GM21360 (cell line): ENCODE data around the gene MN1.

Experiments used
- ATAC-seq: cut with Tn5 transposase; IDR thresholded peaks from one replicate; pipeline ENCODE4 v1.9.1; 2021; ENCODE audit warnings: mild to moderate bottlenecking, moderate library complexity; ENCODE audit not compliant: unreplicated experiment

Gene MN1

DNA sequence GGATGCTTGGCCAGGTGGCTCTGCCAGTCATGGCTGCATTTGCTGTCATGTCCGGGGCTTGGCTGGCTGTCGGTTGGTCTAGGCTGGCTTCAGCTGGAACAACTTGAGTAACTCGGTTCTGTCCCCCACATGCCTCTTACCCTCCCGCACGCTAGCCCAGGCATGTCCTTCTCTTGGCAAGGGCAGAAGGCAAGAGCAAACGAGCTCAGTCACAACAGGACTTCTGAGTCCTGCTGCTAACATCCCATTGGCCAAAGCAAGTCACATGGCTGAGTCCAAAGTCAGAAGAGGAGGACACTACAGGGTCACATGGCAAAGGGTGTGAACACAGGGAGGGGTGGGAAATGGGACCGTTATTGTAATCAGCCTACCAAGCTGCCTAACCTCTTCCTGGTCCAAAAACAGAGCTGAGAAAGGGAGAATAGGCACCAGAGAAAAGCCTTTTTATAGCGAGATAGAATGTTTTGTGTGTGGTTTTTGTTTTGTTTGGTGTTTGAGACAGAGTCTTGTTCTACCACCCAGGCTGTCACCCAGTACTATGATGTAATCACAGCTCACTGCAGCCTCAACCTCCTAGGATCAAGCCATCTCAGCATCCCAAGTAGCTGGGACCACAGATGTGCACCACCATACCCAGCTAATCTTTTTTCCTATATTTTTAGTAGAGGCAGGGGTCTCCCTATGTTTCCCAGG, 81.9 kb downstream of the MN1 start:
- no peak for ATAC-seq

DNA sequence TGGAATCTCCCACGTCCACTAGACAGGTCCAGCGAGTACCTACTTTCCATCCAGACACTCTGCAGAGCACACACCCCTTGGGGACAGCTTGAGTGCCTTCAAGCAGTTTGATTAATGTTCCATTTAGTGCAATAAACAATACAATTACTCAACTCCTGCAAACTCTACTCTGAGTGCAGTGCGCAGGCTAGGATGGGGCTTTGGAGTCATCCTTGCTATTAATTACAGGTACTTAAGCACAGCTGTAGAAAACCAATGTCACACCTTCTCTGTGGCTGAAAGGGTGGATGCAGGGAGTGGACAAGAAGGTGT, 82.6 kb downstream of the MN1 start:
- ATAC-seq, result no peak

DNA sequence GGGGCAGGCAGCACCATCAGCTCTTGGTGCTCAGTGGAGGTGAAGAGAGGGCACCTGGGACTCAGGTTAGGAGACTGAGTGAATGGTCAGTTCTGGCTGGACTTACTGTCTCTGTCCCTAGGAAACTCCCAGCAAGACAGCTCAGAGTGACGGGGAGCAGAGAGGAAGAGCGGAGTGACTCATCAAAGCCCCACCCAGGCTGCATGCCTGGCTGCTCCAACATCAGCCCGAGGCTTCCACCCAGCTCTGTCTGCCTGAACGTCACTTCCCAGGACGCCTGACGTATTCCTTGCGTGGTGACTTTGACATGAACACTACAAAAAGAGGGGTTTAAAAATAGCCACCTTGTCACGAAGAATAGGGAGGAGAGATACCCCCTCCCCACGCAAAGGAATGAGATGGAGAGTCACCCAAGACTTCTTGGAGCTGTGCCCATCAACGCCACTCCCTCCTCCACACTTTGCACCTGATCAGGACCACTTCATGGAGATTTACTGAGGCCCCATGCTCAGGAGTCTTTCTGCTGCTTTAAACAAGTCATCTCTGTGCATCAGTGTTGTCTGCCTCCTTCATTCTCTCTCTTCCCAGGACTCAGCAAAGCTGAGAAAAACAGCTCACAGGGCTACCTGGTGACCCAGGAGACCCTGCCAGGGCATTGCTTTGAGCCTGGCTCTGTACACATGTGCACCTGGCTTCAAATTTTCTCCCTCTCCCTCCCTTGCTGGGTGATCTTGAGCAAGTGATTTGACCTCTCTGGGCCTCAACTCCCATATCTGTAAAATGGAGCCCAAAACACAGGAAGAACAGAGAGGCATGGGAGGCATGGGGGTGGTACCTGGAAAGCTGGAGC, 83.1 kb downstream of the MN1 start:
- no peak for ATAC-seq

DNA sequence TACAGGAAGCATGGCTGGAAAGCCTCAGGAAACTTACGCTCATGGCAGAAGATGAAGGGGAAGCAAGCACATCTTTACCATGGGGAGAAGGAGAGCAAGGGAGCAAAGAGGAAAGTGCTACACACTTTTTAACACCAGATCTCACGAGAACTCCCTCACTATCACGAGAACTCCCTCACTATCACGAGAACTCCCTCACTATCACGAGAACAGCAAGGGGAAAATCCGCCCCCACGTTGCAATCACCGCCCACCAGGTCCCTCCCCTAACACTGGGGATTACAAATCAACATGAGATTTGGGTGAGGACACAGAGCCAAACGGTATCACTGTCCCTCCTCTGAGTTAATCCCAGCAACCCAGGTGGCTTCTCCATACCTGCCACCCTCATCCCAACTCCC, 84.5 kb downstream of the MN1 start:
- no peak for ATAC-seq

DNA sequence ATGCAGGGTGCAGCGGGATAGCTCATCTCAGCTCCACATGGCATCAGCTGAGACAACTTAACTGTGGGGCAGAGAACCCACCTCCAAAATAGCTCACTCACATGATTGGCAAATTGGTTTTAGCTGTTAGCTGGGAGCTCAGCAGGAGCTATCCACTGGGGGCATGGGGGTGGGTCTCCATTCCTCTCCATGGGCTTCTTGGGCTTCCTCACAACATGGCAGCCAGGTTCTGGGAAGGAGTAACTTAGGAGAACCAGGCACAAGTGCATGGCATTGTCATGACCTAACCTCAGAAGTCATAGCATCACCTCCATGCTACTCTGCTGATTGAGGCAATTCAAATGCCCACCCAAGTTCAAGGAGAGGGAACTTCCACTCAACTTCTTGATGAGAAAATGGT, 85.5 kb downstream of the MN1 start:
- no peak for ATAC-seq

DNA sequence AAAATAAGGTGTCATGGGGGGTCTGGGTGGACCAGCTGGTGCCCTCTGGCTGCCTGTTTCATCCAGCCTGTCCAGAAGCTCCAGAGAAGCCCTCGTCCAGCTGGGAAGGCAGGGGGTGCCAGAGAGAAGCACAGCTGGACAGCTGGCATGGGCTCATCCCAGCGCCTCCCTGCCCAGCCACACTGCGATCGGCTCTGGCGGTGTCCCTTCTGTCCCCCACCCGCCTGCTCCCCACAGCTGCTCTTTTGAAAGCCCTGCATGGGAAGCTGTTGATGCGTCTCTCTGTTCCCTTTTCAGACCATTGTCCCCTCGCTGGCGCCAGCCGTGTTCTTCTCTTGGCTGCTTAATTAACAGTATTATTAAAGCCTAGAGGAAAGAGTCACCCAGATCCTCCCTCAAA, 86.5 kb downstream of the MN1 start:
- ATAC-seq, result no peak

DNA sequence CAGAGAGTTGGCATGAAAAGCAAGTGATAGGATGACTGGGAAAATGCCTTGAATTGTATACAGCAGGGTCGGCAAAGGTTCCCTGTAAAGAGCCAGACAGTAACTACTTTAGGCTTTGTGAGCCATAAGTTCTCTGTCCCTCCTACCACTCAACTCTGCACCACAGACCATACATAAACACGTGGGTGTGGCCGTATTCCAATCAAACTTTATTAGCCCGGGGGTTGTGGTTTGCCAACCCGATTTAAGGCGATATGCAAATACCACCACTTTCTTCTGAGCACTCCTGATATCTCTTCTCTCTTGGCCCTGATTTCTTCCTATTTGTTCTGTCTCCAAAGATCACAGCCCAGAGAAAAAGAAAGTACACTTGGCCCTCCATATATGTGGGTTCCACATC, 87.5 kb downstream of the MN1 start:
- no peak for ATAC-seq

DNA sequence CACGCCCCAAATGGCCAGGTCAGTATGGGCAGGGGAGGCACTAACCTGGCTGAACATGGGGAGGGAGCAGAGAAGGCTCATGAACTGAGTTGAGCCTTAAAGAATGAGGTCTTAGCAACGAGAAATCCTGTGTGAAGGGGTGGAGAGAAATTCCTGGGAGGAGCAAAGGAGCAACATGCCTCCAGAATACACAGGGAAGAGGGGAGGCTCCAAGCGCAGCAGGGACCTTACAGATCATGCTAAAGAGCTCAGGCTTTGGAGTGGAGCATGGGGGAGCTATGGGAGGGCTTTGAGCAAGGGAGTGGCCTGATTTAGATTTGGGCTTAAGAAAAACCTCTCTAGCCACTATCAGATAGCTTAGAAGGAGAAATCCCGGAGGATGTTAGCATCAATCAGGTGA, 88.1 kb downstream of the MN1 start:
- ATAC-seq, result no peak

DNA sequence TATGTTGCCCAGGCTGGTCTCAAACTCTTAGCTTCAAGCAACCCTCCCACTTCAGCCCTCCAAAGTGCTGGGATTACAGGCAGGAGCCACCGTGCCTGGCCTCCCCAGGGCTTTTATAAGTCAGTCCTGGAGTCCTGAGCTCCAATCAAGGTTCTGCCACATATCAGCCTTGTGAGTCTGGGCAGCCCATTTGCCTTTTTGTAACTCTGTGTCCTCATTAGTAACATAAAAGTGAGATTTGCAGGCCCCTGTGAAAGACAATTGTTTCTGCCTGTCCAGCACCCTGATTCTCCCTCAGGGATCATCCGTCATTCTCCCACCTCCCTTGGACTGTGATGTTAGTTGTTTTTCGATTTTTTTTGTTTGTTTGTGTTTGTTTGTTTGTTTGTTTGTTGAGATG, 89.8 kb downstream of the MN1 start:
- no peak for ATAC-seq

DNA sequence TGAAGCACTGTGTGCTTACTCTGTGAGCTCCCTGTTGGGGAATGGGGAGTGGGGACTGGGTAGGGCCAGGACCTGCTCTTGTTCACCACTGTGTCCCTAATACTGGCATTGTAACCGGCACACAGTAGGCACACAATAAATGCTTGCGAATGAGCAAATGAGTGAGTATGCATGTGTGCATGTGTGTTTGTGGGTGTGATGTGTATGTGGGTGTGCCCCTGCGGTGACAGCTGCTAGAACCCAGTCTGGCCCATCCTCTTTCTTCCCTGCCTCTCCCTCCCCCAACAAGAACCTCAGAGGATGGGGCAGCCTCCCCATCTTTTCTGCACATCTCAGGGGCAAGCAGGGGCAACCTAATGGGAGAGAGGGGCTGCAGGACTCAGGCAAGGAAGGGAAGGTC, 90.5 kb downstream of the MN1 start:
- ATAC-seq, result no peak

DNA sequence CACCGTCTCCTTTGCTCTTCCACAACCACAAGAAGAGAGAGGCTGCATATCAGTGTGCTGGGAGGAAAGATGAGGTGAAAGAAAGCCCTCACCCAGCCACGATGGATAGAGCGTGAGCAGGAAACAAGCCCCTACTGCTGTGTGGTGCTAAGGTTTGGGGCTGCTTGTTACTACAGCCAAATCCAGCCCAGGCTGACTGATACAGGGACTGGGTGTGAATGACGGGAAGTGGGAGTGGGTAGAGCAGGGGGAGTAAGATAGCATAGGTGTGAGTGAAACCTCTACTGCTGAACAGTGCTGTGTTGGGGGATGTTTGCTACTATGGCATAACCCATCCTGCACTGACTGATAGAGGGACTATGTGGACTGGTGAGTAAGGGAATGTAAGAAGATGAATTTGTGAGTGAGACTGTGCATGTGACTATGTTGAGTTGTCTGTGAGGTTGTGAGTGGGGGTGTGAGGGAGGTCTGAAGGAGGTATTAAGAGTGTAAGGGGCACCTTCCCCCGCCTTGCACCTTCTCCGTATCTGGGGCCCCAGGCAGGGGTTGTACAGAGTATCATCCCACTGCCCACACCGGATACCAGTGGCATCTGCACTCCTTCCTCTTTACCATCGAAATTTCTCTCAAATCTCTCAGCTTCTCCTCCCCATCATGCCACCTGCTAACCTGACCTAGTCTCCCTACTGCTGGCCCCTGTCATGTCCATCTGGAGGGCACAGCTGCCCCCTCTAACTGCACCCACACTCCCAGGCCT, 91.5 kb downstream of the MN1 start:
- no peak for ATAC-seq

DNA sequence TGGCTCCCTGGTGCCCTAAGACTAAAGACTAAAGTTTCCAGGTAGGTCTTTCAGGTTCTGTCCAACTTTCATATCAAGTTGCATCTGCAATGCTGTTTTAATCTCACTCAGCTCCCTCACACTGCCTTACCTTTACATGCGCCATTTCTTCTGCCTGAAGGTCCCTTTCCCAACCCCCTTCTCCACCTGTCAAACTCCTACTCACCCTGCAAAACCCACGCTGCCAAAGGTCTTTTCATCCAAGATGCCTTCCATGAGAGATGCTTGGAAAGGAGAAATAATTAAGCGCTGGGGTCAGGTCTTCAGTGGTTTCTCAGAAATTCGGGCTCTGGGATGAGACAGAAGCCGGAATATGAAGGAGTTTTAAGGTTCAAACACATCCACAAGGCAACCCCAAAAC, 95.1 kb downstream of the MN1 start:
- no peak for ATAC-seq

DNA sequence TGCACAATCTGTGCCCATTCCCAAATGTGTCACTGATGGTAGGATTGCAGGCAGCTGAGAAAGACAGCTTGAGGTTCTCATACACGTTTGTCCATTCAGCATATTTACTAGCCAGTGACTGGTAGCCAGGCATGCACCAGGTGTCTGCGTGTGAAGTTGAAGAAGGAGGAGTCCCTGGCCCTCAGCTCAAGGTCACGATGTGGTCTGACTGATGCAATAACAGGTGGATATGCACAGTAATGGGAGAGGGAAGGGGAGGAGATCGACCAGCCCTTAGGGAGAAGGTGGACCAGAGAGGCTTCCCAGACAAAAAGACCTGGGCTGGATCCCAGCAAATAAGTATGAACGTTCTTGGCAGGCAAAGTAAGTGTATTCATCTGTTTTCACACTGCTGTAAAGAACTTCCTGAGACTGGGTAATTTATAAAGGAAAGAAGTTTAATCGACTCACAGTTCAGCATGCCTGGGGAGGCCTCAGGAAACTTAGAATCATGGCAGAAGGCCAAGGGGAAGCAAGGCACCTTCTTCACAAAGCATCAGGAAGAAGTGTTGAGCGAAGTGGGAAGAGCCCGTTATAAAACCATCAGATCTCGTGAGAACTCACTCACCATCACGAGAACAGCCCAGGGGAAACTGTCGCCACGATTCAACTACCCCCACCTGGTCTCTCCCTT, 96.0 kb downstream of the MN1 start:
- ATAC-seq, result no peak

DNA sequence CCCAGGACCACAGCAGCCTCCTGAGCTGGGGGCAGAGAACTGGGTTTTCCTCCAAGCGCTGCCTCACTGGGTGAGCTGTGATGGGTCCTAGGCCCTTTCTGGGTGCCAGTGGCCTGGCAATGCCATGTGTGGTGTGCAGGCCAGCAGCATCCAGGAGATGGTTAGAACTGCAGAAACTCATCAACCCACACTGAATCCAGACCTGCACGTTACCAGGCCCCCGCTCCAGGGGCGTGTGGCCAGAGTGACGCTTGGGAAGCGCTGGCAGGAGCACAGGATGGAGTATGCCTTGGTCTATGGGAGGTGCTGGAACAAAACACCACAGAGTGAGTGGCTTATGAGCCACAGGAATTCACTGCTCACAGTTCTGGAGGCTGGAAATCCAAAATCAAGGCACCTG, 97.0 kb downstream of the MN1 start:
- ATAC-seq, result no peak

DNA sequence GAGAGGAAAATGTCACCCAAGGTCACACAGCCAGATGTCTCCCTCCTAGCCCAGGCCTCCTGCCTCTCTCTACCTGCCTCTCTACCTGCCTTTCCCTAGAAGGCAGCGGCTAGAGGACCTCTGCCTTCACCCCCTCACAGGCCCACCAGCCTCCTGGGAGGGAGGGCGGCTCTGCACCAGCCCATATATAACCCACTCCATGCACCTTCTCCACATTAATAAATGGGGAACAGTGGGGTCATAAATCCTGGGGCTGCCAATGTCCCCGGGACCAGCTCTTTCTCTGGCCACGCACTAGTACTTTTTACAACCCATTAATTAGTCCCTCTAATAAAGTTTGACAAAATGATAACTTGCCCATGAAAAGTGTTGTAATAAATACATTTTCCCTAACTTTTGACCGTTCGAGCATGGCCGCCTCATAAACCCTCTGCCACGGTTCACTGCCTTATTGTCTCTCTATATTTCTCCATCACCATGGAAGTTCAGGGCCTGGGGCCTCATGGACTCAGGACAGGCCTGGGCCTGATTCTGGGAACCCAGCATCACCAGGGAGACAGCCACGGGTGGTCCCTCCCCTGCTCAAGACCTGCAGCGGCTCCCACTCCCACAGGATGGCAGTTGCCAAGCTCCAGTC, 102.1 kb downstream of the MN1 start:
- ATAC-seq, result no peak

DNA sequence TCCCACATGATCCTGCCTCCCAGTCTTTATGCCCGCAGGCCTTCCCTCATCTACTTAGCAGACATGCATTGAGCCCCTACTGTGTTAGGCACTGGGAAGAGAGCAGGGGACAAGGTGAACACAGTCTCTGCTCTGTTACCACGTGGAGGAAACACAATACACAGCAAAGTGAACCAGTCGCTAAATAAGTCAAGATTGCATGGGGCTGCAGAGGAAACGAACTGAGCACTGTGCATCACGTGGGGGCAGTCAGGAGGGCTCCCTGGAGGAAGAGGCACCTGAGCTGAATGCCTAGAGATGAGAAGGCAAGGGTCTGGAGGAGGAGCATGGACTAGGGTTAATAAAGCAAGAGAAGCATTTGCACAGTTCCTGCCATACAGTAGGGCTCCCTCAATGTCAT, 102.7 kb downstream of the MN1 start:
- ATAC-seq, result no peak
